ENCODE data around the gene RNF208. TPM values are rescaled to one million over a fixed set of nuclear protein-coding genes. Genes with fewer than 3 reads are reported as not detected.
A peak's percentile ranks its signal among the peaks of the same experiment; 100 is the strongest.

RNF208 gene
- total RNA-seq, 2 donors from 2014 or later: 6.6 to 10.3 TPM

DNA sequence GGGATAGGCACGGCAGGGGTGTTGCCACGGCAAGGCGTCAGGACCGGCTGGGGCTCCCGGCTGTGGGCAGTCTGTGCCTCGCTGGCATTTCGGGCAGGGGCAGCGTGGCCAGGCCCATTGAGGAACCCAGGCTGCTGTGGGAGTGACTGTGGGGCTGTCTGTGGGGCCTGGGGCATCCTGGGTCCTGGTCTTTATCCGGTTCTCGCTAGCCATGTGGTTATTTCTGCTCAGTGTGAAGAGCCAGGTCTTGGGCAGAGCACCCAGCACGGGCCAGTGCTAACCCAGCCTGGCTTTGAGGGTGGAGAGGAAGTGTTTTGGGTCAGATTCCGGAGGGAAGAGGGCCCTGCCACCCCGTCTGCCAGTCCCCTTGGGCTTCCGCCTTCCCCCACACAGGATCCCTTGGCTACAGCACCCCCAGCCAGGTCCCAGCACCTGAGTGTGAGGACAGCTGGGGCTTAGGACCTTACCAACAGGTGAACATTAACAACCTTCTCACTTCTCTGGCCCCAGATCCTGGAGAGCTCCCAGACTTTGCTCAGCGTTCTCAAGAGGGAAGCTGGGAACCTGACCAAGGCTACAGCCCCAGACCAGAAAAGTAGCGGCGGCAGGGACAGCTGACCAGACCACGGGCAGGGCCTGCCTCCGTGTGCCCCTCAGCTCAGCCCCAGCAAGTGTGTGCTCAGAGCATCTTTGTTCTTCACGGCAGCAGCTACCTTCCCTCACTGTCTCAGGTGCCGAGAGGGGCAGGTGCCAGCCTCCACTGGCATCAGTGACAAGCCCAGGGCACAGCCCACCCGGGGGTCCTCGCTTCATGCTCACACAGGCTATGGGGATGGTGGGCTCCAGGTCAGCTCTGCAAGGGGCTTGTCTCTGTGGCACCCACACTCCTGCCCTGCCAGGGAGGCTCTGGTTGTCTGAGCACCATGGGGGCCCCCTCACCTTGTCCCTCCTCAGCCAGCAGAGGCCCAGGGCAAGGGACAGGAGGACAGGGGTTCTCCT is 32.4 kb downstream of the RNF208 start:
- Mint-ChIP-seq H3K36me3 (ENCODE audit: insufficient read depth in 2 of 2) (peaks cover 0 to 3% of the 10 kb centered on the region in 2 donors), H3K27me3 (ENCODE audit: low read depth) (no peaks in the 10 kb centered on the region), H3K4me1 (ENCODE audit: low read depth) (peaks cover 42% of the 10 kb centered on the region), H3K9me3 (no peaks in the 10 kb centered on the region), H3K4me3 (peak overlapping the region; percentile 93 to 94), H3K27ac (peak overlapping the region; percentile 82)
- ATAC-seq (replicated peaks in 1 of 2) (no peak), DNase-seq (no peak)

DNA sequence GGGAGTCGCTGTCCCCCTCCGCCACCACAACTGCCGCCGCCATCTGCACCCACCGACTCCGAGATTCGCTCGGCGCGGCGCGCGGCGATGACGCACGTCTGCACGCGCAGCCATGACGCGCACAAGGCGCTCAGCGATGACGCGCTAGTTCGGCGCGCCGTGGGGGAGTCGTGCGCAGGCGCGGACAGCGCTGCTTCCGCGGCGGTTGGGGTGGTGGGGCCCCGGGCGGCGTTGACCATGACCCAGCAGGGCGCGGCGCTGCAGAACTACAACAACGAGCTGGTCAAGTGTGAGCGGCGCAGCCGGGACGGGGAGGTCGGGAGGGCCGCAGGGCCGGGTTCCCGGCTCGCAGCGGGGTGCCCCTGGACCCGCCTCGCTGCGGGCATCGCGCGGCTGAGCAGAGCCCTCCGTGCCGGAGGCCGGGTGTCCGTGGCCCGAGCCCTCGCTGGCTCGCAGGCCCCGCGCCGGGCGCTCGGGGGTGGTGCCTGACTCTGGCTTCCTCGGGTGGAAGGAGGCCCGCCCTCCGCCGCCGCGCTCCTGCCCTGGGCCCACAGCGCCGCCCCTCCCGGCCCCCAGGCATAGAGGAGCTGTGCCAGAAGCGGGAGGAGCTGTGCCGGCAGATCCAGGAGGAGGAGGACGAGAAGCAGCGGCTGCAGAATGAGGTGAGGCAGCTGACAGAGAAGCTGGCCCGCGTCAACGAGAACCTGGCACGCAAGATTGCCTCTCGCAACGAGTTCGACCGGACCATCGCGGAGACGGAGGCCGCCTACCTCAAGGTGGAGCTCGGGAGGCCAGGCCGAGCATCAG is 33.3 kb downstream of the RNF208 start, which contains the start of the genes ANAPC2 and SSNA1:
Gene ANAPC2 (minus strand): TSS at position 71 of the 807 bp plus-strand sequence. CDS start 28 bp downstream, at position 43.
Gene SSNA1 (plus strand): TSS at position 187 of the 807 bp plus-strand sequence. CDS start 51 bp downstream, at position 238.
- peak; percentile 87 to 89 for ATAC-seq (replicated peaks in 1 of 2)
- H3K4me1 Mint-ChIP-seq (ENCODE audit: low read depth): peaks cover 42% of the 10 kb centered on the region

DNA sequence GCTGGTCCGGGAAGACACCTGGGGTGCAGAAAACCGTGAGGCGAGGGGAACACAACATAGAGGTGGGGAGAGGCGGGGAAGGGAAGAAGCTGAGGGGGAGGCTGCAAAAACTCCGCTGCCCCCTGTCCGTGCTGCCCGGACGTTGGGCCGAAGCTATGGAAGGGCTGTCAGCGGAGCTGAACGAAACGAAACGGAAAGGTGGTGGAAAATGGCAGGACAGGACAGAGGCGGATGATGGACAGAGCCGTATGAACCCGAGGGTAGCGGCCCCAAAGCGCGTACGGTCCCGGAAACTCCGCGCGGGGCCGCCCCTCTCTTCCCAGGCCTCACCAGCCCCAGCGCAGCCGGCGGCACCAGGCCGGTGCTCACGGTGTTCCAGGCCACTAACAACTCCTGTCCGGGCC is 34.0 kb downstream of the RNF208 start:
- Mint-ChIP-seq H3K36me3 (ENCODE audit: insufficient read depth in 2 of 2) (peaks cover 3 to 4% of the 10 kb centered on the region in 2 donors), H3K4me1 (ENCODE audit: low read depth) (peaks cover 42% of the 10 kb centered on the region), H3K4me3 (peak overlapping the region; percentile 90 to 94), H3K27me3 (ENCODE audit: low read depth) (no peaks in the 10 kb centered on the region), H3K27ac (peak overlapping the region; percentile 89), H3K9me3 (no peaks in the 10 kb centered on the region)
- DNase-seq: no peak
- peak; percentile 14 to 16 for ATAC-seq (replicated peaks in 1 of 2)

More for the DNA sequence above, 33.3 kb downstream of the RNF208 start, which contains the start of the genes ANAPC2 and SSNA1:
- DNase-seq: peak; percentile 95 to 98
- Mint-ChIP-seq H3K27me3 (ENCODE audit: low read depth) (no peaks in the 10 kb centered on the region), H3K27ac (peak within 1 kb of the TSS; percentile 89), H3K4me3 (peak within 1 kb of the TSS; percentile 93 to 94), H3K9me3 (no peaks in the 10 kb centered on the region), H3K36me3 (ENCODE audit: insufficient read depth in 2 of 2) (peaks cover 3 to 4% of the 10 kb centered on the region in 2 donors)

DNA sequence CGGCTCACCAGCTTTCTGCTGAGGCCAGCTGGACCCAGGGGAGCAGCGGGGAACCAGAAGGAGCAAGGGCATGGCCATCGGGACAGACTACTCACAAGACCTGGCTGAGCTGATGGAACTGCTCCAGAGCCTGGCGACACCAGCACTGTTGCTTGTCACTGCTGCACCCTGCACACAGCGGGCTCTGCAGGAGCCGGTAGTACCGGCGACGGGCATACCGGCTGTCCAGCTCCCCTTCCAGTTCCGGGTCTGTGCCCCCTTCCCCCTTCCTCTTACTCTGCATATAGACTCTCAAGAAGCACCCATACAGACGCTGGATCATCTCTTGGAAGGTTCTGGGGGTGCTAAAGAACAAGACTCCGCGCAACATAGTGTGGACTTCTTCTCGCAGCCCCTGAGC is 34.7 kb downstream of the RNF208 start:
- H3K4me1 Mint-ChIP-seq (ENCODE audit: low read depth): peaks cover 42% of the 10 kb centered on the region
- DNase-seq (no peak), ATAC-seq (replicated peaks in 1 of 2) (no peak)
- peak overlapping the region; percentile 90 to 94 for H3K4me3 Mint-ChIP-seq
- H3K27ac Mint-ChIP-seq: peak overlapping the region; percentile 65
- H3K36me3 Mint-ChIP-seq (ENCODE audit: insufficient read depth in 2 of 2): peaks cover 3 to 4% of the 10 kb centered on the region in 2 donors
- no peaks in the 10 kb centered on the region for H3K9me3 Mint-ChIP-seq
- H3K27me3 Mint-ChIP-seq (ENCODE audit: low read depth): no peaks in the 10 kb centered on the region

DNA sequence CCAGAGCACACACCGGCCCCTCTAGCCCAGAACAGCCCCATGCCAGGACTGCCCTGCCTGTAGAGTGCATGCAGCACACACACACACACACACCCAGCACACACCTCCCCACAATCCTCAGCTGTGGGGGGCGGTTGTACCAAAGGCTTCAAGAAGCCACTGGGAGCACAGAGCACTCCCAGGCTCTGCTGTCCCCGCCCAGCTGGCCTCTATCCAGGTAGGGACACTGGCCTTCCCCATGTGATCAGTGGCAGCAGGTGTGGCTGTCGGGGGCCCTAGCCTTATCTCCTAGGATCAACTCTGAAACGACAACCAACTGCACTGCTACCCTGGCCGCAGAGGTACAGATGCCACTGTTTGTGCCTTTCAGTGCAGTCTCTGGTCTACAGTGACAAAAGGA is 35.7 kb downstream of the RNF208 start:
- peak overlapping the region; percentile 90 to 94 for H3K4me3 Mint-ChIP-seq
- no peaks in the 10 kb centered on the region for H3K27me3 Mint-ChIP-seq (ENCODE audit: low read depth)
- peaks cover 7% of the 10 kb centered on the region in 2 donors for H3K36me3 Mint-ChIP-seq (ENCODE audit: insufficient read depth in 2 of 2)
- no peaks in the 10 kb centered on the region for H3K9me3 Mint-ChIP-seq
- no peak for ATAC-seq (replicated peaks in 1 of 2)
- DNase-seq: no peak
- H3K27ac Mint-ChIP-seq: no peak overlapping the region
- peaks cover 42% of the 10 kb centered on the region for H3K4me1 Mint-ChIP-seq (ENCODE audit: low read depth)

DNA sequence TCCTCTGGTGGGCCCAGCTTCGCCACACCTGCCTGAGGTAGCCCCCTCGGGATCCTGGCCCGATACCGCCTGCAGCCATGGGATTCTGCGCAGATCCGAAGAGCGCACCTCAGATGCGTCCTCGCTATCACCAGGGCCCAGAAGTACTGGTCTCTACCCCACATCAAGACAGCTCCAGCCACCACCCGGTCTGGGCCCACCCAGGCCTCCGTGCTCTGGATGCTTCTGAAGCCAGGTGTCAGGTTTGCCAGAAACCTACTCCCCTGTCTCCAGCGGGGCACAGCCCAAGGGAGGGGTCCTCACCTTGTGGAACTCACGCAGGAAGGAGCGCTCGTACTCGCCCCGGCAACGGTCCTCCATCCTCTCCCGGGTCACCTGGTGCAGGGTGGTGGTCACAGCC is 36.1 kb downstream of the RNF208 start:
- Mint-ChIP-seq H3K9me3 (no peaks in the 10 kb centered on the region), H3K4me1 (ENCODE audit: low read depth) (peaks cover 39% of the 10 kb centered on the region), H3K27me3 (ENCODE audit: low read depth) (no peaks in the 10 kb centered on the region), H3K36me3 (ENCODE audit: insufficient read depth in 2 of 2) (peaks cover 7% of the 10 kb centered on the region in 2 donors), H3K27ac (no peak overlapping the region), H3K4me3 (no peak overlapping the region)
- DNase-seq: no peak
- ATAC-seq (replicated peaks in 1 of 2): no peak

DNA sequence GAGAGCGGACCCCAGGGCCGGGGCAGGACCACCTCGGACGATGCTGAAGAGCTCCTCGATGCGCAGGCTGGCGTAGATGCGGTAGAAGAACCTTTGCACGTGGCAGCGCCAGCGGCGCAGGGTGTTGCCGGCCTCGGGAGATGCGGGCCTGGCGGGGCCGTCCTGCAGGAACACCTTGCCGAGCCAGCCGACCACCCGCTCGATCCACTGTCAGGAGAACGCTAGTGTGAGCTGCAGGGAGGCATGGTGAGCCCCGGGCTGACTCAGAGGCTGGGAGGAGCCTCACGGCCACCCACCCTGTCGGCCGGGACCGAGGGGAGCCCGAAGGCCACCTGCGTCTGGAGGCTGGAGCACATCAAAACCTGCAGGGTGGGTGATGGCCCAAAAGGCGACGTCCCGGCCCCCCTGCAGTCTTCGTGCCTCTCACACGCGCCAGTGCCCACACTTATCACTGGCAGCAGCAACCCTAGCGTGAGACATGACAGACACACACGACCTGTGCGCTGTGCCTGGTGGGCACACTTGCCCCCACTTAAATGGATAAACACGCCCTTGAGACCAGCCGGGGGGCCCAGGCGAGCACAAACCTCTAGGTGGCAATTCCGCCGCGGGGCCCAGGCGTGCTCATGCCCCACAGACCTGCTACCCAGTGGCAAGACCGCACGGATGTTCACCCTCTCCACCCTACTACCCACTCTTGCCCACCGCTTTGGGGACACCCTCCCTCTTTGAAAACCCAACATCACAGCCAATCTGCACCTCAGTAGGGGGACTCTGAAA is 37.0 kb downstream of the RNF208 start:
- no peaks in the 10 kb centered on the region for H3K27me3 Mint-ChIP-seq (ENCODE audit: low read depth)
- H3K36me3 Mint-ChIP-seq (ENCODE audit: insufficient read depth in 2 of 2): peaks cover 3 to 7% of the 10 kb centered on the region in 2 donors
- no peak overlapping the region for H3K4me3 Mint-ChIP-seq
- no peaks in the 10 kb centered on the region for H3K9me3 Mint-ChIP-seq
- ATAC-seq (replicated peaks in 1 of 2) (no peak), DNase-seq (no peak)
- H3K4me1 Mint-ChIP-seq (ENCODE audit: low read depth): peaks cover 32% of the 10 kb centered on the region
- H3K27ac Mint-ChIP-seq: no peak overlapping the region

DNA sequence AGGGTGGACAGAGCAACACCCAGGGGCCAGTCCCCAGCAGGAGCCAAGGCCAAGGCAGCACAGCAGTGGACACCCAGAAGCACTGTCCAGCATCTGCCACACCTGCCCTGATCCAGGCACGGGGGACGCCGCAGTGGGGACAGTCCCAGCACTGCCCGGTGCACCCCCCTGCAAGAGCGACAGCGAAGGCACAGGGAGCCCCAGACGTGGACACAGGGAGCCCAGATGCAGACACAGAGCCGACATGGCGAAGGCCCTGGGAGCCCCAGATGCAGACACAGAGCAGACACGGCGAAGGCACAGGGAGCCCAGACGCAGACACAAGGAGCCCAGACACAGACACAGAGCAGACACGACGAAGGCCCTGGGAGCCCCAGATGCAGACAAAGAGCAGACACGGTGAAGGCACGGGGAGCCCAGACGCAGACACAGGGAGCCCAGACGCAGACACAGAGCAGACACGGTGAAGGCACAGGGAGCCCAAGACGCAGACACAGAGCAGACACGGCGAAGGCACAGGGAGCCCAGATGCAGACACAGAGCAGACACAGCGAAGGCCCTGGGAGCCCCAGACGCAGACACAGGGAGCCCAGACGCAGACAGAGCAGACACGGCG is 38.0 kb downstream of the RNF208 start:
- H3K36me3 Mint-ChIP-seq (ENCODE audit: insufficient read depth in 2 of 2): peaks cover 3 to 7% of the 10 kb centered on the region in 2 donors
- no peaks in the 10 kb centered on the region for H3K27me3 Mint-ChIP-seq (ENCODE audit: low read depth)
- no peak for DNase-seq
- H3K27ac Mint-ChIP-seq: no peak overlapping the region
- H3K4me3 Mint-ChIP-seq: no peak overlapping the region
- peaks cover 22% of the 10 kb centered on the region for H3K4me1 Mint-ChIP-seq (ENCODE audit: low read depth)
- H3K9me3 Mint-ChIP-seq: no peaks in the 10 kb centered on the region
- ATAC-seq (replicated peaks in 1 of 2): no peak

DNA sequence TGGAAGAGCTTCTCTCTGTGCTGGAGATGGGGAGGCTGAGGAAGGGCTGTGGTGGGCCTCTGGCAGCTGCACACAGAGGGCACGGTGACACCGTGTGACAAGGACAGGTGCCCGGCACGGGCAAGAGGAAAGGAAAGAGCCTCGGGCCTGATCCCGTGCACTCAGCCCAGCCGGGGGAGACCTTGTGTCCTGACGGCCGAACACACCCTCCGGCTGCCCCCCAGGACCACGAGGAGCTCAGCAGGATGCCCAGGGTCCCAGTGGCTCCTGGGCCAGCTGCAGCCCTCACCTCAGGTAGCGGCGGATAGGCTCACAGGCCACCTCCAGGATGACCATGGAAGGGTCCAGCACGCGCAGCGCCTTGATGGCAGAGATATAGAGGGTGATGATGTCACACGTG is 39.2 kb downstream of the RNF208 start:
- Mint-ChIP-seq H3K4me3 (no peak overlapping the region), H3K27ac (no peak overlapping the region), H3K4me1 (ENCODE audit: low read depth) (peaks cover 19% of the 10 kb centered on the region), H3K27me3 (ENCODE audit: low read depth) (no peaks in the 10 kb centered on the region), H3K36me3 (ENCODE audit: insufficient read depth in 2 of 2) (peaks cover 3 to 7% of the 10 kb centered on the region in 2 donors), H3K9me3 (no peaks in the 10 kb centered on the region)
- no peak for DNase-seq
- no peak for ATAC-seq (replicated peaks in 1 of 2)

DNA sequence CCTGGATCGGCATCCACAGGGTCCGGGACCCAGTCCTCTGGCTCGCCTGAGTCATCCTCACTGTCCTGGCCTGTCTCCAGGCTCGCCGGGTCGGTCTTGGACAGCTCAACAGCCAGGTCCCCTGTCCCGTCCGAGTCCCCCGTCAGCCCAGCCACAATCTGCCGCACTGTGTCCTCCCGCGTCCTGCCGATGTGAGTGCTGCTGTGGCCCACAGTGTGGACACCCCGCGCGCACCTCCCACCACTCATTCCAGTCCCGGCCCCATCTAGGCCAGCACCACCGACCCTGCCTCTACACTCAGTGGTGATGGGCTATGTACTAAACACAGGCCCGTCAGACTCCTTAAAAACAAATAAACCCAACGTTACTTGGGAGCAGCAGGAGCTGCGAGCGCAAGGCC is 40.4 kb downstream of the RNF208 start:
- Mint-ChIP-seq H3K4me3 (no peak overlapping the region), H3K27me3 (ENCODE audit: low read depth) (no peaks in the 10 kb centered on the region), H3K36me3 (ENCODE audit: insufficient read depth in 2 of 2) (peaks cover 3 to 7% of the 10 kb centered on the region in 2 donors), H3K9me3 (no peaks in the 10 kb centered on the region), H3K4me1 (ENCODE audit: low read depth) (peaks cover 8% of the 10 kb centered on the region), H3K27ac (no peak overlapping the region)
- ATAC-seq (replicated peaks in 1 of 2) (no peak), DNase-seq (no peak)

DNA sequence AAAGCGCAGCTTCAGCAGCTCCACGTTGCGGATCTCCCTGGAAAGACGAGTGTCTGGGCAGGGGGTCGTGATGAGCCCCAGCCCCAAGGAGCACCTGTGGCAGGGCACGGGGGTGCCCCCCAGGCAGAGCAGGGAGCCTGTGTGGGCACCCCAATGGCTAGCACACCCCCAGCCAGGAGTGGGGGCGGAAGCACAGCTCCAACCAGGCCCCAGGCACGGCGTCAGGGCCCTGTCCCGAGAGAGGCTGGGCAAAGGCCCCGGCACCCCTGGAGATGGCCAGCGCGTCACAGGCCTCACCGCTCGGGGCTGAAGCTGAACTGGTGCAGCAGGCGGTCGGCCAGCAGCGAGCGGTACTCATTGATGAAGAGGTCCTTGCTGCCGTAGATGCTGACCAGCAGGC is 41.5 kb downstream of the RNF208 start:
- Mint-ChIP-seq H3K4me1 (ENCODE audit: low read depth) (no peaks in the 10 kb centered on the region), H3K36me3 (ENCODE audit: insufficient read depth in 2 of 2) (peaks cover 3 to 7% of the 10 kb centered on the region in 2 donors), H3K27me3 (ENCODE audit: low read depth) (no peaks in the 10 kb centered on the region), H3K9me3 (no peaks in the 10 kb centered on the region), H3K4me3 (no peak overlapping the region), H3K27ac (no peak overlapping the region)
- DNase-seq (no peak), ATAC-seq (replicated peaks in 1 of 2) (no peak)

DNA sequence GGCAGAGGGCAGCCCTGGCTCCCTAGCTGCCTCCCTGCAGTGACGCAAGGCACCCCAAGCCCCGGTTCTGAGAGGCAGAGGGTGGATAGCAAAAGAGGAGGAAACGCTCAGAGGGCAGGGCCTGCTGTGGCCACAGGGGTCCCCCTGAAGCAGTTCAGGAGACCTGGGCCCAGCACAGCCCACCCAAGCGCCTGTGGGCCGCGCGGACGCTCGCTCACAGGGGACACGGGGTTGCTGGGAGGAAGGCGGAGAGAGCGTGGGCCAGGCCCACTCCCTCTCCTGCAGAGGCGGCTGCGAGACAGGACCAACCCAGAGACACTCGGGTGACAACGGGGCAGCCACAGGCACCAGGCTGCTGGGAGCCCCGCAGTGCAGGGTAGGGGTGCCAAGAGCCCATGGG is 42.3 kb downstream of the RNF208 start:
- H3K9me3 Mint-ChIP-seq: no peaks in the 10 kb centered on the region
- no peak for DNase-seq
- no peak overlapping the region for H3K4me3 Mint-ChIP-seq

More for the DNA sequence above, 42.3 kb downstream of the RNF208 start:
- H3K27me3 Mint-ChIP-seq (ENCODE audit: low read depth): no peaks in the 10 kb centered on the region
- H3K27ac Mint-ChIP-seq: no peak overlapping the region
- no peaks in the 10 kb centered on the region for H3K4me1 Mint-ChIP-seq (ENCODE audit: low read depth)
- ATAC-seq (replicated peaks in 1 of 2): no peak
- H3K36me3 Mint-ChIP-seq (ENCODE audit: insufficient read depth in 2 of 2): peaks cover 3 to 7% of the 10 kb centered on the region in 2 donors

Measured in activated T-cell treated with anti-CD3 and anti-CD28 coated beads, Interleukin-2, amount 50 U/mL, for 72 hours (primary cell).